Aorta (tissue), 5 donors: Measurements from ENCODE around the gene DTD1. TPM values are rescaled to one million over a fixed set of nuclear protein-coding genes. Genes with fewer than 3 reads are reported as not detected.
"Not testable (repeated sequence)": the region's sequence is repeated elsewhere in the genome, so short reads cannot be mapped to it uniquely, and the experiment has no call there.

ENCODE experiments used
- ATAC-seq: fragments of 200-7000 bp; cut with Tn5 transposase; one replicate; pipeline ENCODE4 v1.9.1; 2022; ENCODE audit warnings: moderate library complexity; ENCODE audit not compliant: low FRiP score
- DNase-seq, 2 donors: peaks; one replicate each; pipeline ENCODE4 v3.0.0-alpha.2; 2020
- H3K27ac ChIP-seq, 2 donors: one replicate each; pipeline ENCODE4 v1.5.1; 2013; ENCODE audit warnings: low read length in 2 of 2, mild to moderate bottlenecking in 2 of 2, moderate library complexity in 2 of 2, control low read depth in 1 of 2, inconsistent platforms in 1 of 2, low read depth in 1 of 2
- H3K27me3 ChIP-seq, 2 donors: one replicate each; pipeline ENCODE4 v1.6.1; 2013; ENCODE audit warnings: control low read depth in 1 of 2, low read length in 1 of 2, mild to moderate bottlenecking in 1 of 2, moderate library complexity in 1 of 2; ENCODE audit not compliant: insufficient read depth in 2 of 2, control insufficient read depth in 1 of 2
- H3K36me3 ChIP-seq, 2 donors: one replicate each; pipeline ENCODE4 v1.6.1; 2013; ENCODE audit warnings: control low read depth in 1 of 2, low read length in 1 of 2, mild to moderate bottlenecking in 1 of 2; ENCODE audit not compliant: insufficient read depth in 2 of 2, control insufficient read depth in 1 of 2
- H3K4me1 ChIP-seq, 2 donors: one replicate each; pipeline ENCODE4 v1.6.1; 2013; ENCODE audit warnings: low read length in 2 of 2, control low read depth in 1 of 2, mild to moderate bottlenecking in 1 of 2, moderate library complexity in 1 of 2; ENCODE audit not compliant: insufficient read depth in 2 of 2, control insufficient read depth in 1 of 2
- H3K4me3 ChIP-seq, 2 donors: one replicate each; pipeline ENCODE4 v1.5.1; 2013; ENCODE audit warnings: low read length in 2 of 2, control low read depth in 1 of 2, mild to moderate bottlenecking in 1 of 2
- H3K9me3 ChIP-seq: one replicate; pipeline ENCODE4 v1.6.1; 2013; ENCODE audit warnings: mild to moderate bottlenecking, low read length; ENCODE audit not compliant: control insufficient read depth
- WGBS, 2 donors: extraction: QIAGEN DNeasy Blood & Tissue Kit; methylation state at CpG; one replicate each; pipeline ENCODE4 v1.1.7; 2013; 5-methylcytosine and 5-hydroxymethylcytosine counted together
- intact Hi-C, 2 donors: fragments of 100-400 bp; cut with DNase I; formaldehyde crosslinking; loops; one replicate each; pipeline versions ENCODE4 v1.14.2 to v1.15.0; 2022
- polyA plus RNA-seq, 2 donors: library from polyadenylated mRNA; stranded (reverse); fragments of 200-250 nt; gene quantifications; one replicate each; pipeline ENCODE4 v1.2.3, GENCODE V29; 2013
- total RNA-seq, 2 donors: library from RNA; stranded (reverse); fragmentation: NEBNext Ultra II Directional; extraction: Animal tissue kit (Norgen Biotek cat#: 25700); gene quantifications; one replicate each; pipeline ENCODE4 v1.2.1, GENCODE V29; 2021
- donor health status: healthy with polysubstance abuse.
- donor health status: Bipolar disorder and iron deficiency.
- donor health status: DM: no; HTN: no; CAD: no.
- donor health status: DM: no; HTN: no; CAD: no.
- donor health status: DM: yes; HTN: yes; CAD: no.

Gene DTD1
- total and polyA plus RNA-seq, 4 donors, result 17.8 to 20.2 (median 19.8) TPM

GRCh38 chr20:18760852-18761251 lies 173.0 kb downstream of the DTD1 start:
- 95 to 96% methylated on average over 15 to 19 of the region's 19 CpGs for WGBS, 2 donors
- ATAC-seq, H3K27me3 ChIP-seq, DNase-seq, H3K4me1 ChIP-seq, H3K36me3 ChIP-seq, H3K9me3 ChIP-seq, H3K4me3 ChIP-seq, intact Hi-C loops, H3K27ac ChIP-seq: not testable (repeated sequence)

GRCh38 chr20:18767676-18768075 lies 179.8 kb downstream of the DTD1 start:
- H3K36me3 ChIP-seq, result no peaks in the 10 kb centered on the region
- intact Hi-C loops, result no loop called here
- ATAC-seq (no peak), DNase-seq (no peak)
- H3K27me3 ChIP-seq, result no peaks in the 10 kb centered on the region
- H3K4me1 ChIP-seq, result no peaks in the 10 kb centered on the region
- no peak overlapping the region for H3K4me3 ChIP-seq
- WGBS, 2 donors, result 74 to 80% methylated on average over 5 of the region's 5 CpGs
- H3K27ac ChIP-seq, result no peak overlapping the region
- no peaks in the 10 kb centered on the region for H3K9me3 ChIP-seq

GRCh38 chr20:18773566-18773965 lies 185.7 kb downstream of the DTD1 start:
- intact Hi-C loops, result no loop called here
- Histone ChIP-seq H3K4me3 (no peak overlapping the region), H3K27me3 (peaks cover 0 to 4% of the 10 kb centered on the region in 2 donors), H3K9me3 (no peaks in the 10 kb centered on the region), H3K4me1 (no peaks in the 10 kb centered on the region), H3K36me3 (no peaks in the 10 kb centered on the region), H3K27ac (no peak overlapping the region)
- WGBS, 2 donors, result 94 to 97% methylated on average over 1 of the region's 1 CpG
- DNase-seq, result no peak
- ATAC-seq, result no peak

- no peak for ATAC-seq
- no peaks in the 10 kb centered on the region for H3K4me1 ChIP-seq
- H3K9me3 ChIP-seq, result no peaks in the 10 kb centered on the region
- no peaks in the 10 kb centered on the region for H3K36me3 ChIP-seq
- peaks cover 0 to 4% of the 10 kb centered on the region in 2 donors for H3K27me3 ChIP-seq
- WGBS, 2 donors, result 77 to 81% methylated on average over 2 of the region's 2 CpGs
- intact Hi-C loops, result no loop called here
- no peak overlapping the region for H3K27ac ChIP-seq
- DNase-seq, result no peak
- H3K4me3 ChIP-seq, result no peak overlapping the region
These were observed 186.4 kb downstream of the DTD1 start for GRCh38 chr20:18774207-18774606.

- Histone ChIP-seq H3K27me3 (peaks cover 0 to 4% of the 10 kb centered on the region in 2 donors), H3K4me1 (no peaks in the 10 kb centered on the region), H3K9me3 (no peaks in the 10 kb centered on the region), H3K27ac (no peak overlapping the region), H3K36me3 (no peaks in the 10 kb centered on the region), H3K4me3 (no peak overlapping the region)
- 91% methylated on average over 5 of the region's 5 CpGs for WGBS, 2 donors
- ATAC-seq (no peak), DNase-seq (no peak)
- intact Hi-C loops, result no loop called here
These were observed 187.8 kb downstream of the DTD1 start for GRCh38 chr20:18775633-18776032.

GRCh38 chr20:18778690-18779392 lies 191.0 kb downstream of the DTD1 start:
- intact Hi-C loops, result no loop called here
- peaks cover 0 to 4% of the 10 kb centered on the region in 2 donors for H3K27me3 ChIP-seq
- no peaks in the 10 kb centered on the region for H3K4me1 ChIP-seq
- no peak overlapping the region for H3K27ac ChIP-seq
- DNase-seq (no peak), ATAC-seq (no peak)
- WGBS, 2 donors, result 63 to 66% methylated on average over 10 of the region's 10 CpGs
- no peaks in the 10 kb centered on the region for H3K36me3 ChIP-seq
- H3K9me3 ChIP-seq, result no peaks in the 10 kb centered on the region
- H3K4me3 ChIP-seq, result no peak overlapping the region

- 95 to 96% methylated on average over 9 of the region's 9 CpGs for WGBS, 2 donors
- Histone ChIP-seq H3K36me3 (no peaks in the 10 kb centered on the region), H3K27ac (no peak overlapping the region), H3K27me3 (peaks cover 0 to 4% of the 10 kb centered on the region in 2 donors), H3K4me1 (no peaks in the 10 kb centered on the region), H3K9me3 (no peaks in the 10 kb centered on the region), H3K4me3 (no peak overlapping the region)
- intact Hi-C loops, result no loop called here
- DNase-seq (no peak), ATAC-seq (no peak)
These were observed 192.7 kb downstream of the DTD1 start for GRCh38 chr20:18780385-18781130.

GRCh38 chr20:18781509-18781908 lies 193.7 kb downstream of the DTD1 start:
- no peak overlapping the region for H3K27ac ChIP-seq
- H3K4me1 ChIP-seq, result no peaks in the 10 kb centered on the region
- ATAC-seq (no peak), DNase-seq (no peak)
- 67 to 69% methylated on average over 3 of the region's 3 CpGs for WGBS, 2 donors
- no peak overlapping the region for H3K4me3 ChIP-seq
- intact Hi-C loops, result no loop called here
- no peaks in the 10 kb centered on the region for H3K27me3 ChIP-seq
- H3K36me3 ChIP-seq, result no peaks in the 10 kb centered on the region
- no peaks in the 10 kb centered on the region for H3K9me3 ChIP-seq
